HG03025 (cell line): ENCODE measurements around the gene MGAT5.

Experiments
- ATAC-seq: cut with Tn5 transposase; IDR thresholded peaks from one replicate; pipeline ENCODE4 v1.9.1; 2021; ENCODE audit warnings: mild to moderate bottlenecking, moderate library complexity; ENCODE audit not compliant: unreplicated experiment, low FRiP score

The MGAT5 gene

DNA sequence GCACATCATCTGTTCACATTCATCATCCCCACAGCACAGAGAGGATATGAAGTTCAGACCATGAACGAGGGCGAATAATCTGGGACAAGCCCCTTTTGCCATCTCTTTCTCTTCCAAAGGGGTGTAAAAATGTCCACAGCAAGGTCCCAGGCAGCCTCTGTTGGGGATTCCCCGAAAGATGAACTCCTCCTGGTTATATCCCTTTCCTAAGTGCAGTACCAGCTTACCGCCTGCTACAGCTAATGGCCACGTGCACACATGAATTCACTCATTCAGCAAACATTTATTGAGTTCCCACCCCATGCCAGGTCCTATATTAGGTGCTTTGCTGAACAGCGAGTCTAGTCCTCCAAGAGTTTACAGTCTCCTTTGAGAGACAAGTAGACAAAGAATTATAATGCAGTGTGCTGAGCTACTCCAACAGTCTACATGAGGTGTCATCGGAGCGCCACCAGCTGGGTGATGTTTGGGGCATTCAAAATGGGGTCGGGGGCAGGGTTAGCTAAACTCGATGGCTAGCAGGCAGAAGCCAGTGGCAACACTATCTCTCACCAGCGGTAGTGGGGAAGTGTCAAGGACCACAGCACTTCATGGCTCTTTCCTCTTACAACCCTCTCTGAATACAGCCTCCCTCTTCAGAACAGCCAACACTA is 236.0 kb downstream of the MGAT5 start:
- no peak for ATAC-seq

DNA sequence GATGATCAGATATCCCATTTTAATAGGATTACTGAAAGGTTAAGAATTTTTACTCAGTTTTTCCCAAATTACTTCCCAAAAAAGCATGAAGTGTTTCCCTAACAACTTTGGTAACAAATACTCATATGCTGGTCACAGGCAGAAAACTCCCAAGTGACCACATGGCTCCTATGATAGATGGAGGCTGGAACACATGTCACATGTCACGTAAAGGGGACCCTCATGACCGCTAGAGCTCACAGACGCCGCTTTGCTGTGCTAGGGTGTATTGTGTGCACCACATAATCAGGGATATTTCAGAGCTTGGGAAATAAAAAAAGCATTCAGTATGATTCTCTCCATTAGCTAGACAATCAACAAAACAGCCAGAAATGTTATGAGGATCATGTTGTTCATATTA is 236.7 kb downstream of the MGAT5 start:
- ATAC-seq, result no peak

DNA sequence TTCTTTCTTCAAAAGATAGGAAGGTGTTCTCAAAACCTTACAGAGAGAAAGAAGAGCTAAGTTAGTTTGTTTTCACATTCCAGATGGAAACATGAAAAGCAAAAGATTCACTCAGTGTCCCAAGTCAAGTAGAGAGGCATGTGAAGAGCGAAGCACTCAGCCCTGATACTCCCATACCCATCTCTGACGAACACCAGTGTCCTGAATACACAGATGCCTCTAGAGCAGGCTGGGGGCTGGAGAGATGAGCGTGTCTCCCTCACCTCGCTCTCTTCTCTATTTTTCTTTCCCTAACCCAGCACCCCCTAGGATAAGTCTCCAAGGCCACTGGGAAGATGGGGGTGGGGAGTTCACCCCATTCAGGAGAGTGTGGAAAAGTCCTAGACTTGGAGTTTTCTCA is 237.2 kb downstream of the MGAT5 start:
- ATAC-seq, result no peak

DNA sequence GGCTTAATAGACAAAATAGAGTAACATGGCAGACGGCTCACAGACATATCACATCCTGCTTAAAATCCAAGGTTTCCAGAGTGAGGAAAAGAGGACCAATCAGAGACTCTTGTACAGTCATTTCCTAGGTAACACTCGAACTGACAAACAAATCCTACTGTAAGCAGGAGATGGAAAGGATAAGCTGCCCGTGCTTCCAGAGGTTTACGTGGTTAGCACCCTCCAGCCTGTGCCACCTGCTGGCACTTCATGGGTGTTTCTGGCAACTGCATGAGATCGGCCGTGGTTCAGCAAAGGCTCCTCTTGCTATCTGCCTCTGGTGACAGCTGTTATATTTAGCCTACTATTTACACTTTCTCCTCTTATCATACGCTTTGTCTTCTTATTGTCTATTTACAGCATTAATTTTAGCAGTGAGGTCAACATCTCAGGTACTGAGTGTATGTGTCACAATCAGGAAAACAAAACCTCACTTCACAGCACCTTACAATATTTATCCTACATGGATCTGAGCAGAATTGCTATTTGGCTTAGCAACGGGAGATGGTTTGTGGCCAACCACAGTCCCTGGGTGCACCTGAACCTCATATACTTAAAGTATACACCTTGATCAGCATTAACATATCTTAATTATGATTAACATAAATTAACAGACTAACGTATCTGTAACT is 238.0 kb downstream of the MGAT5 start:
- ATAC-seq, result no peak

DNA sequence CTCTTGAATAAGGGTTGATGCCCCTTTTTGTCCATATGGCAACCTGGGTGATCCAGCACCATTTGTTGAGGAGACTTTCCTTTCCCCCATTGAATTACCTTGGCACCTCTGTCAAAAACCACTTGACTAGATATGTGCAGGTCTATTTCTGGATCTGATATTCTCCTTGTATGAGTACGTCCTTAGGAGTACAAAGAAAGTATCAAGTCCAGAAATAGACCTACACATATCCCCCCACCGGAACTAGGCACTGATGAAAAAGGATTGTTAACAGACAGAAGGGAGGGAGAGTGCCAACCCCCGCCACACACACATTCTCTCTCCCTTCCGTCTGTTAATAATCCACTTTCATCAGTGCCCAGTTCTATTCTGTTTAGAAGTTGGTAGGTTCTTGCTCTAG is 239.9 kb downstream of the MGAT5 start:
- no peak for ATAC-seq

DNA sequence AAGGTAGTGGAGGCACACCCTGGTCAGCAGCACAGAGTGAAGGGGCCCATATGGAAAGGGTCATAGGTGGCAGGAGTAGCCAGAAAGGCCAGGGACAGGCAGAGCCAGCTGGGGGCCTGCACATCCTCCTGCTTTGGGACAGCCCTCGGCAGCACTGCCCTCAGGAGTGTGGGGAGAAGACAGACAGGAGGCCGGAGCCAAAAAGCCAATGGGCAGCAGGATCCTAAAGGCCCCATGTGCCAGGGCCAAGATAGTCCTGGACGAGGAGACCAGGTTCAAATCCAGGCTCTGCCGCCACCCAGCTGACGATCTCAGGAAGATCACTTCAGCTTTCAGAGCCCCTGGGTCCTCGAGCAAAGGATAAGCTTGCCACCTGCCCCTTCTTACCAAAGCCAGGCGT is 244.8 kb downstream of the MGAT5 start:
- ATAC-seq, result no peak

DNA sequence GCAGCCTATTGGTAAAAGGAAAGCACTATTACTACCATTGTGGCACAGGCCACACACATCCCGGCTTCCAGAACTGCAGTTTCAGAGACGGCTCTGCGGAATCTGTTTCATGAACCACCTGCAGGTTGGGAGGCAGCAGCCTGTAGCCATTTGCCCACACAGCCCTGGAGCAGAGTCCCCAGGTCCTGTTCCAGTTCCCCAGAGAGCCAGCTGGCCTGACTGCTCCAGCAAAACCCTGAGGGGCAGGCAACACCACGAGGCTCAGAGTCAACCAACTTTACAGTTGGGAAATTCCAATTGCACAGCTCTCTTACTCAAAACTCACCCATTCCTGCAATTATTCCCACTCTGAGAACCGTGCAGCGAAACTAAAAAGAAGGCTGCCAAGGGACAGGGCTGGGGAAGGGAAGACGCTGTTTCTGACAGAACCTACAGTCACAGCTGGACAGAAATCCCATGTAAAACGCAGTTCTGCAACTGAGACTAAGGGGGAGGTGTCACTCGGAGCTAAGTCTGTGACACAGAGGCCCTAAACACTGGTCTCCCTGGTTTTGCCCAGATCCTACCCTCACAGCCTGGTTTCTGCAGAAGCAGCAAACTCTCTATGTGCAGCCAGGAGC is 245.5 kb downstream of the MGAT5 start:
- no peak for ATAC-seq

DNA sequence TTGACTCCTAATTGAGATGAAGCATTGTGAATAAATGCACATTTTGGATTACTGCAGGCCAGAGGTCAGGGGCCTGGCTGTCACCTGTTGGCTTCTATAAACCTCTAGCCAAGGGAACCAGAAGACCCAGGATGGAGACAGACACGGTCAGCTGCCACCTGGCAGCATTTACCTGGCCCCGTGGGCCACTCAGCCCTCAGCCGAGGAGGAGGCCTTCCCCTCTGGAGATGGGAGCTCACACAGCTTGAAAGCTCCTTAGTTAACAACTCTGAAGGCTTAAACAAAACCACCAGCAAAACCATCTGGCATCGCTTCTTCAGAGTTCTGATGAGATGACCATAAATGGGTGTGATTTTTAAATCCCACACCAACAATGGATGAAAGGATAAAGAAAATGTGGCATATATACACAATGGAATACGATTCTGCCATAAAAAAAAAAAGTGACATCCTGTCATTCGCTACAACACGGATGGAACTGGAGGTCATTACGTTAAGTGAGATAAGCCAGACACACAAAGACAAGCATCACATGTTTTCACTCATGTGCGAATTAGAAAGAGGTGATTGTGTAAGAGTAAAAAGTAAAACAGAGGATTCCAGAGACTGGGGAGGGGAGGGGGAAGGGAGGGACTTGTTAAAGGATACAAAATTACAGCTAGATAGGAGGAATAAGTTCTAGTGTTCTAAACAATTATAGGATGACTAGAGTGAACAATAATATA is 246.5 kb downstream of the MGAT5 start:
- no peak for ATAC-seq

DNA sequence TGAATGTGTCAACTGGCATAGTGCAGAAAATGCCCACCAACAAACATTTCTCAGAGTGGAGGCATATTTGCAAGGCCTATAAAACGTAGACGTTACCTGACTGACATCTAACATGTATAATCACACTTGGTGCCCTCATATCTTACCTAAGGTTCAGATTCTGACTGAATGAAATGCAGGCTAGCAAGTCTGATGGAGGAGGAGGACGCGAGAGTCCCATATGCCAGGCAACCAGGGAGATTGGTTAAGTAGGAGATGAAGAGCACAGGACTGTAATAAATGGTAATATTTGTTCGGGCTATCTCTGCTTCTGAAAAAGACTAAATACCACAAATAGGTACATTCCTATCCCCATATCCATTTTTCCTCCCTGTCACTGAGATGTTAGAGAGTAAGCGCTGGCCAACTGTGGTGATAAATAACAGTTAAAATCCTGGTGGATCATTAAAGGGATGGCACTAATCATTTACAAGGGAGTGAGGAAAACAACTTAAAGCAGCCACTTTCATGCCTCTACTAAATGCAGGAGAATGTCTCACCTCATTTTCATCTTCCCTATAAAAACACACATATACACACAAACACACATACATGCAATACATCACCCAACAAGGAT is 247.7 kb downstream of the MGAT5 start:
- no peak for ATAC-seq

DNA sequence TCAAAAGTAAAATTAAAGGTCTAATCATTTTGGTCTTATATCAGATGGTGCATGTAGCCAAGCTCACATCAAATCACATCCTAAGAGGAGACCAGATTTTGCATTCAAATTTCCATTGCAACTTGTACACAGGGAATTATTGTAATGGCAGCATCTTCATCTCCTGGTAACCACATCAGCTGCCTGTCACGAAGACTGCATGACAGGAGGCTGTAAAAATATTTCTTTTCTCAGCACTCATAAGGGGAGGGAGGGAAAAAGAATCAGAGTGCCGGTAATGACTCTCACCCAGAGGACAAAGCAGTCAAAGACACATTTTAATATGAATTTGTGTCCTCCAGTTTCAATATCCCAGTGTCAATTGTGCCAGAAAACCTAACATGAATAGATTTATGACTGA is 248.2 kb downstream of the MGAT5 start:
- no peak for ATAC-seq
